ENCODE results near the gene LDLRAD2.
"Not testable (repeated sequence)": the region's sequence is repeated elsewhere in the genome, so short reads cannot be mapped to it uniquely, and the experiment has no call there.

The LDLRAD2 gene

DNA sequence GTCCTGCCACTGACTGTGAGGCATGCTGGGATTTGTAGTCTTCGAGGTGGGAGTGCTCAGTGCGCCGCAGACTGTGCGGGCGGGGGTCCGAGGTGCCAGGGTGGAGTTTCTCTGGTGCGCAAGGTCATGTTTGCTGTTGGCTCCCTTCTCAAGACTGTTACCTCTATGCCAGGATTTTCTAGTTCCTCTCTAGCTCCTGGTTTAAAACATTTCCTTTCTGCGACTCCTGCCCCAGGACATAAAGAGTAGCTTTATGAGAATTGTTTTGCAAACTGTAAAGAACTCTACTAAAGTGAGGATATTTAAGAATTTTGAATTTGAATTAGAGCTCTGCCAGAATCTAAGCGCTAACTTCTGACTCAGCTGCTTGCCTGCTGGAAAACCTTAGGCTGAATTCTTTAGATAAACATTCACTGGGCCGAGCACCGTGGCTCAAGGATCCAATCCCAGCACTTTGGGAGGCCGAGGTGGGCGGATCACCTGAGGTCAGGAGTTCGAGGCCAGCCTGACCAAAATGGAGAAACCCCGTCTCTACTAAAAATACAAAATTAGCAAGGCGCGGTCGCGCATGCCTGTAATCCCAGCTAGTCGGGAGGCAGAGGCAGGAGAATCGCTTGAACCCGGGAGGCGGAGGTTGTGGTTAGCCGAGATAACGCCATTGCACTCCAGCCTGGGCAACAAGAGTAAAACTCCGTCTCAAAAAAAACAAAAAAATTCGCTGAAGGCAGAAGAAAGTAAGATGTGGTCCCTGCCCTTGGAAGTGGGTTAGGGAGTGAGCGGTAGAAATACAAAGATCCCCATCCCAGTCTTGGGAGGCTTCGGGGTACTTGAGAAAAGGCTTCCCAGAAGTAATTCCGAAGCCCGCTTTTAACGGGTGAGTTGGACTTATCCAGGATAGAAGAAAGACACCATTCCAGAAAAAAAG is 28.1 kb upstream of the LDLRAD2 start:
- DNase-seq (ENCODE audit: low read depth) = no peak

GRCh38 chr1:21785764-21786163 is 26.3 kb upstream of the LDLRAD2 start:
- not testable (repeated sequence) for DNase-seq (ENCODE audit: low read depth)

GRCh38 chr1:21786640-21787039 is 25.4 kb upstream of the LDLRAD2 start:
- no peak for DNase-seq (ENCODE audit: low read depth)

GRCh38 chr1:21793104-21793503 is 19.0 kb upstream of the LDLRAD2 start:
- DNase-seq (ENCODE audit: low read depth) = no peak

- no peak for DNase-seq (ENCODE audit: low read depth)
Observed at GRCh38 chr1:21794656-21795055, 17.4 kb upstream of the LDLRAD2 start.

GRCh38 chr1:21795075-21795474 is 17.0 kb upstream of the LDLRAD2 start:
- DNase-seq (ENCODE audit: low read depth) = no peak

DNA sequence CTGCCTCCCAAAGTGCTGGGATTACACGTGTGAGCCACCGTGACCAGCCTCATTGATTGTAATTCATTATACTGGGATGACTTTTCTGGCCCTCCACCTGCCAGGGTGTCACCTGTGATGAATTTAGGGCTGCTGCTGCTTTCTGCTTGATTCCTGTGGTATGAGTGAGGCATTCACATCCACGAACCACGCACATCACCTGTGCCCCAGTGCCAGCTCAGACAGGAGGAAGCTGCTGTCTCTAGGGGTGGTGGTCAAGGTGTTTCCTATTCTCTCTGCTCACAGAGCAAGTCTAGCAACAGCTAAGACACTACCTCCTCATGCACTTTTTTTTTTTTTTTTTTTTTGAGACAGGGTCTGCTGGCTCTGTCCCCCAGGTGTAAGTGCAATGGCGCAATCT is 12.3 kb upstream of the LDLRAD2 start:
- DNase-seq (ENCODE audit: low read depth) = no peak

DNA sequence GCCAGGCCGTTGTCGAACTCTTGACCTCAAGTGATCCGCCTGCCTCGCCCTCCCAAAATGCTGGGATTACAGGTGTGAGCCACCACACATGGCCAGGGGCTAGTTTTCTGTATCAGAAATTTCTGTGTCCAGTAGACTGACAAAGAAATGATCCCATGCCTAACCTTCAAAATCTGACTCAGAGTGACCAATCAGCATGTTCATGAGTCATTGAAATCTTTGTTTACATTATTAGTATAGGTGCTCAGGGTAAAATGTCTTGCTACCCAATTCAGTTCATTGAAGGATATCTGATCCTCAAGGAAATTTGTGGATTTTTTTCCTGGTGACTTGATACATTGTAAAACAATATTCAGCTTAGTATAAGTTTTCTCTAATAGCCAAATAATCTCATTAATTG is 11.0 kb upstream of the LDLRAD2 start:
- DNase-seq (ENCODE audit: low read depth) = no peak

DNA sequence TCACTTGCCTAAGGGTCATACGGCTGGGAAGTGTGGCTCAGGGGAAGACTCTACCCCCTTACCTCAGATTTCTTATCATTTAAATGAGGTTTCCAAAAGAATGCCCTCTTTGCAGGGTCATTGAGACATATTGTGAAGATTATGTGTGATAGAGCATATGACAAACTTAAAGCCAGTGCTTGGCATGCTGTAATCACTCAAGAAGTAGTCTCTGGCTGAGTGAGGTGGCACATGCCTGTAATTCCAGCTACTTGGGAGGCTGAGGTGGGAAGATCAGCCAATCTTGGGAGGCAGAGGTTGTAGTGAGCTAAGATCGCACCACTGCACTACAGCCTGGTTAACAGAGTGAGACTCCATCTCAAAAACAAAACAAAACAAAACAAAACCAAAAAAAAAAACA is 7.5 kb upstream of the LDLRAD2 start:
- DNase-seq (ENCODE audit: low read depth) = no peak

GRCh38 chr1:21813542-21813941 is 1.5 kb downstream of the LDLRAD2 start:
- no peak for DNase-seq (ENCODE audit: low read depth)

DNA sequence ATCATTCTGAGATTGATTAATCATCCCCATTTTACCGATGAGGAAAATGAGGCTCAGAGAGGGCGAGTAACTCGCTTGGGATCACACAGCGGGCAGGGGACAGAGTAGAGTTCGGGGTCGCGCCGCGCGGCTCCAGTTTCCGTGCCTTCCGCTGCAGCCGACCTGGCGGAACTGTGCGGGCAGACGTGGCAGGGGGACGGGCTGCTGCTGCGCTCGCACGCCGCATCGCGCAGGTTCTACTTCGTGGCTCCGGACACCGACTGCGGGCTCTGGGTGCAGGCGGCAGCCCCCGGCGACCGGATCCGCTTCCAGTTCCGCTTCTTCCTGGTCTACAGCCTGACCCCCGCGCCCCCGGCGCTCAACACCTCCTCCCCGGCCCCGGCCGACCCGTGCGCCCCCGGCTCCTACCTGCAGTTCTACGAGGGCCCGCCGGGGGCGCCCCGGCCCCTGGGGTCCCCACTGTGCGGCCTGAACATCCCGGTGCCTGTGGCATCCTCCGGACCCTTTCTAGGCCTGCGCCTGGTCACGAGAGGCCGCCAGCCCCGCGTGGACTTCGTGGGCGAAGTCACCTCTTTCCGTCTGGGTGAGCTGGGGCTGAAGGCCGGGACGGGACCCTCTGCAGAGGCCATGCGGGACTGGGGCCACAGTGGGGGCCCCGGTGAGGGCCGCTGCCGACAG is 2.3 kb downstream of the LDLRAD2 start:
- no peak for DNase-seq (ENCODE audit: low read depth)

DNA sequence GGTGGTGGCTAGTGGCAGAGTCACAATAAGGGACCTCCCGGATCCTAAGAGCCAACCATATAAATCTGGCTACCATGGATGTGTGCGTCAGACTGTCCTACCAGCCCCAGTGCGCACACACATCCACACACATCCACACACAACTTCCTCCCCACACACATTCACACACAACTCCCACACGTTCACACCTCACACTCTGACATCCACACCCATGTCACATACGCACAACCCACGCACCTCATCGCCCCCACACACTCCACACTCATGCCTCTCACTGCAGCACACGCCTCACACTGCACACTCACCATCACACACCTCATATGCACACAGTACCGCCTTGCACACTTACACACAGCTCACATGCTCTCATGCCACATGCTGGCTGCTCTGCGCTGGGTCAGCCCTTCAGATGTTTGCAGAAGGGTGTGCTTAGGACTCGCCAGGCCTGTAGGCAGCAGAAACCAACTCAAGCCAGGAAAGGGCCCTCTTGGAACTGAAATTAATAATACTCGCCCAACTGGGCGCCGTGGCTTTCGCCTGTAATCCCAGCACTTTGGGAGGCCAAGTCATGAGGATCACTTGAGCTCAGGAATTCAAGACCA is 3.0 kb downstream of the LDLRAD2 start:
- DNase-seq (ENCODE audit: low read depth) = no peak

DNA sequence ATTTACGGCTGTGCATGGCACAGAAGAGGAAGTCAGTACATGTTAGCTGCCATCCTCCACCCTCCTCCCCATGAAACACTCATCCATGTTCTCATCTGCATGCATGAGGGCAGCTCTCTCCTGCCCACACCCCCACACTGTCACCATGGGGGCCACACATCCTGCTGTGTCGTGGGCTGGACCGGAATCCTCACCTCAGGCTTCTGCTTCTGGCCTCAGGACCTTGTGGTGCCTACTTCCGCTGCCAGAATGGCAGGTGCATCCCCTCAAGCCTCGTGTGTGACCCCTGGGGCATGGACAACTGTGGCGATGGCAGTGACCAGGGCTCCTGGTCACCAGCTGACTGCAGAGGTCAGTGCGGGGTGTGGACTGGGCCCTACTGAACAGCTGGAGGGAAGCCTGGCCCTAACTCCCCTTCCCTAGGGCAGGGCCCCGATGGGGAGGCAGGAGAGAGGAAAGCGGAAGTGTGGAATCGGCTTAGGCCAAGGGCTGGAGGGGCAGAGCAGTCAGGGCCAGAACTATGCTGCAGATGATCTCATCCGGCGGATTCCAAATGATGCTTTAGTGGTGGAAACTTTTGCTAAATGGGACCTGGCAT is 3.8 kb downstream of the LDLRAD2 start:
- no peak for DNase-seq (ENCODE audit: low read depth)

GRCh38 chr1:21816602-21817302 is 4.7 kb downstream of the LDLRAD2 start:
- no peak for DNase-seq (ENCODE audit: low read depth)

GRCh38 chr1:21818656-21819055 is 6.6 kb downstream of the LDLRAD2 start:
- DNase-seq (ENCODE audit: low read depth) = no peak

GRCh38 chr1:21820597-21821232 is 8.7 kb downstream of the LDLRAD2 start:
- no peak for DNase-seq (ENCODE audit: low read depth)

DNA sequence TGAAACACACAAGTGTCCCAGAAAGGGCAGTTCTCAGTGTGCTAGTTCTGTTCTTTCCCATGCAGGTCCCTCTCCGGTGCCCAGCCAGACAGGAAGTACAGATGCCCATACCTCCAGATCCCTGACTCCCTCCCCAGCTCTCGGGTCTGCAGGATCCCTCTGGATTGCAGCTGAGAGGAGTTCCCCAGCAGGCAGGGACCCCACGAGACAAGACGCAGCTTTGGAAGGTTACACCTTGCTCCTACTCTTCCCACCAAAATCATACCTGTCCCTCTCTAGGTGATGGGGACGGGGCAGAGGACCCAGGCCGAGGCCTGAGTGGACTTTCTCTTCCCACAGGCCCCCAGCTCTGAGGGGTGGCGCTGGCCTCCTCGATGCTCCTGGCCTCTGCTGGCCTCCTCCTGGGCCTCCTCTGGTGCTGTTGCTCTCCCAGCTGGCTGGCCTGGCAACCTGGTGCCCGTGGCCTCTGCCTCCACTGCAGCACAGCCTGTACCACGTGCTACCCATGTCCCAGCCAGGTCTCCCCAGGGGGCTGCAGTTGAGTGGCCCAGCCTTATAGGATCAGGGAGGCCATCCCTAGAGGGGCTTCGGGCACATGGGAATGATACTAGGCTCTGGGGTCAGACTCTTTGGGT is 9.4 kb downstream of the LDLRAD2 start:
- no peak for DNase-seq (ENCODE audit: low read depth)

DNA sequence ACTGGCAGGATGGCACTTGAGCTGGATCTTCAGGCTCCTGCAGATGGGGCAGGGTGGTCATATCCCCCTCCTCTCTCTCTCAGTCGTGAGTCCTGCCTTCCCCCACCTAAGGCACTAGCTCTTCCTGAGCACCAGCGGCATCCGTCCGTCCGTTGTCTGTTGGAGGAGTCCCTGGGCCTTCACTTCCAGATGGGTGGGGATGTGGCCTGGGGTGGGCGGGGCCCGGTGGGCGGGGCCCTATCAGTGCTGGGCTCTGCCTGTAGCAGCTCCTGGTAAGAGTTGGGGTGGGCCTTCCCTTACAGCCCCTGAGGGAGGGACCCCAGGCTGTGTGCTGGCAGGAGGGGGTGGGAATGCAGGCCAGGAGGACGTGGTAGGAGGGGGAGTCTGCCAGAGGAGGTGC is 10.3 kb downstream of the LDLRAD2 start:
- no peak for DNase-seq (ENCODE audit: low read depth)

GRCh38 chr1:21823206-21823979 is 11.3 kb downstream of the LDLRAD2 start:
- no peak for DNase-seq (ENCODE audit: low read depth)
